ENCODE data around the gene PRRX2. TPM values are rescaled to one million over a fixed set of nuclear protein-coding genes. Genes with fewer than 3 reads are reported as not detected.

PRRX2 gene
- total and polyA plus RNA-seq, 9 of the 15 experiments (the other 6 are each of a cell fraction or from before 2014, with no cell fraction given) = 0.21 TPM; not detected in 8

- TF ChIP-seq ZNF511 (CRISPR knock-in tag; IDR thresholded peaks at IDR 0.05) (no peak), HNRNPK (IDR thresholded peaks at IDR 0.05; ENCODE audit: low read depth, low read length, poor library complexity, severe bottlenecking) (no peak), ZBTB9 (CRISPR knock-in tag; IDR thresholded peaks at IDR 0.05) (no peak), CTCF (IDR thresholded peaks at IDR 0.05 in 2 of 3, conservative IDR thresholded peaks at IDR 0.05 in 1 of 3; ENCODE audit: insufficient read depth in 2 of 3, low read depth in 1 of 3, low read length in 3 of 3) (peak; percentile 76 to 86 (median 80)), ZBTB7A (IDR thresholded peaks at IDR 0.05; ENCODE audit: borderline replicate concordance, control insufficient read depth, low read depth, low read length) (peak; percentile 41; the same call in 1 of the 2 replicates), ARID2 (IDR thresholded peaks at IDR 0.05) (no peak), FOXP1 (CRISPR knock-in tag; IDR thresholded peaks at IDR 0.05) (no peak; the same call in 1 of the 2 replicates), RUNX1 (IDR thresholded peaks at IDR 0.05; ENCODE audit: low read depth) (no peak), RCOR1 (IDR thresholded peaks at IDR 0.05; ENCODE audit: borderline replicate concordance in 1 of 2, low read depth in 2 of 2, low read length in 2 of 2) (0 out of 4 replicates have a peak, but pooled peaks of 1 of the 2 experiments have one; percentile 31), ZNF395 (CRISPR knock-in tag; IDR thresholded peaks at IDR 0.05) (peak; percentile 30; the same call in 1 of the 2 replicates), NELFE (IDR thresholded peaks at IDR 0.05; ENCODE audit: insufficient read depth, insufficient read length) (no peak), WHSC1 (IDR thresholded peaks at IDR 0.05; ENCODE audit: low read length) (no peak), POLR3A (IDR thresholded peaks at IDR 0.05; ENCODE audit: borderline replicate concordance, extremely low read depth, insufficient read depth, insufficient read length) (no peak)
Measured at GRCh38 chr9:129624168-129624759, 41.2 kb upstream of the PRRX2 start (continued).

Data from K562 (cell line).